Lung (tissue), 12 donors: ENCODE data around the gene MED27. TPM values are rescaled to one million over a fixed set of nuclear protein-coding genes. Genes with fewer than 3 reads are reported as not detected.
A peak's percentile ranks its signal among the peaks of the same experiment; 100 is the strongest.

Source experiments
- ATAC-seq: fragments of 200-7000 bp; cut with Tn5 transposase; one replicate; pipeline ENCODE4 v1.9.1; 2020; ENCODE audit warnings: moderate number of reproducible peaks; ENCODE audit not compliant: insufficient read depth, low FRiP score
- DNase-seq, 3 donors: peaks; one replicate each; pipeline ENCODE4 v3.0.0-alpha.2; 2013 to 2017
- H3K27ac ChIP-seq, 2 donors: one replicate each; pipeline ENCODE4 v1.5.1; 2013; ENCODE audit warnings: mild to moderate bottlenecking in 2 of 2, moderate library complexity in 2 of 2, control low read depth in 1 of 2, inconsistent platforms in 1 of 2, low read depth in 1 of 2, low read length in 1 of 2
- H3K27me3 ChIP-seq, 3 donors: one replicate each; pipeline ENCODE4 v1.5.1; 2013; ENCODE audit warnings: low read length in 2 of 3; ENCODE audit not compliant: control insufficient read depth in 3 of 3, insufficient read depth in 3 of 3
- H3K36me3 ChIP-seq, 4 donors: one replicate each; pipeline ENCODE4 v1.5.1; 2013; ENCODE audit warnings: low read length in 4 of 4, mild to moderate bottlenecking in 1 of 4, moderate library complexity in 1 of 4; ENCODE audit not compliant: control insufficient read depth in 4 of 4, insufficient read depth in 4 of 4
- H3K4me1 ChIP-seq, 5 donors: one replicate each; pipeline ENCODE4 v1.5.1; 2013; ENCODE audit warnings: low read length in 5 of 5, mild to moderate bottlenecking in 2 of 5, moderate library complexity in 1 of 5; ENCODE audit not compliant: control insufficient read depth in 5 of 5, insufficient read depth in 5 of 5
- H3K4me3 ChIP-seq: one replicate; pipeline ENCODE4 v1.5.1; 2013; ENCODE audit warnings: mild to moderate bottlenecking, control low read depth, moderate library complexity
- H3K9ac ChIP-seq, 2 donors: one replicate each; pipeline ENCODE4 v1.5.1; 2013; ENCODE audit warnings: low read length in 2 of 2, control low read depth in 1 of 2; ENCODE audit not compliant: insufficient read depth in 1 of 2
- H3K9me3 ChIP-seq, 4 donors: one replicate each; pipeline ENCODE4 v1.5.1; 2013; ENCODE audit warnings: low read length in 3 of 4, mild to moderate bottlenecking in 1 of 4, moderate library complexity in 1 of 4; ENCODE audit not compliant: control insufficient read depth in 4 of 4, insufficient read depth in 3 of 4
- CTCF ChIP-seq: IDR thresholded peaks from 2 replicates; pipeline ENCODE4 v1.5.1; 2012; ENCODE audit warnings: mild to moderate bottlenecking; ENCODE audit errors: control extremely low read depth, extremely low read depth
- WGBS, 2 donors: extraction: QIAGEN DNeasy Blood & Tissue Kit; methylation state at CpG; one replicate each; pipeline ENCODE4 v1.1.7; 2013; 5-methylcytosine and 5-hydroxymethylcytosine counted together
- polyA plus RNA-seq, 2 donors: library from polyadenylated mRNA; stranded (reverse); fragments of 200-250 nt; gene quantifications; one replicate each; pipeline ENCODE4 v1.2.1, GENCODE V29; 2013
- total RNA-seq, 2 donors: library from RNA; depleted of rRNA in 1 of 2; stranded (reverse); fragments of >200 nt in 1 of 2; gene quantifications; one replicate each; pipeline ENCODE4 v1.2.1, GENCODE V29; 2014 to 2021
- donor health status: control.
- donor health status: control.
- donor health status: Bipolar disorder and iron deficiency.
- donor health status: healthy.
- donor health status: DM: yes; HTN: yes; CAD: no.

MED27 gene
- total and polyA plus RNA-seq, 4 donors = 9.8 to 22.3 (median 16.7) TPM

DNA sequence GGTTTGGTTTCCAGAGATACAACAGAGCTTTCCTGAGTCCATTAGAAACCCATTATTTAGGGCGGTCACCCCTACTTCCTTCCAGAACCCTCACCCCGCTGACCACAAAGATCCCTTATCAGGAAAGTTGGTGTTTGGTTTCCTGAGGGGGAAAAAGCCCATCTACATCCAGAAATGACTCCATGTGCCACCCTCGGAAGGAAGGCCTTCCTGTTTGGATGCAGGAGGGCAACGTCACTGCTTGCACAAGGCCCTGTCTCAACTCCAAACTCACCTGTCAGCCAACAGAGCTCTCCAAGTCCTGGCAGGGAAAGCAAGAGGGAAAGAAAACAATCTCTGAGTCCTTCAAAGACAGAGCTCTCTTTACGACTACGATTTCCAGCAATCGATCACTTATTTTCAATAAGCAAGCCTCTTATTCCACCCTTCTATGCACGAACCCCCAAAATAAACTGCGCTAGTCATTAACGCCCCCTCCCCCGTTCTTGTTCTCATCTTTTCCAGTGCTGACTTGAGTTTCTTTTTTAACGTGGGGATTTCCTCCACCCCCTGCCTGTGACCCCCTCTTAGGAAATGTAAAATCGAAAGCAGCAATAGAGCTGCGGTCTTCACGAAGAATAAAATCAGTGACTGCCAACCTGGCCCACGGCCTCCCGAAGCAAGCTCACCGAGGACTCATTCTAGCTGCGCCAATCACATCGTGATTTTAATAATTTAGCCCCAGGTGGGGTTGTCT lies 46.4 kb upstream of the MED27 start:
- Histone ChIP-seq H3K4me3 (no peak overlapping the region), H3K4me1 (peaks cover 0 to 10% (median 5%) of the 10 kb centered on the region in 5 donors), H3K36me3 (no peaks in the 10 kb centered on the region), H3K27ac (no peak overlapping the region), H3K9ac (no peak overlapping the region), H3K9me3 (peaks cover 0 to 3% (median 0%) of the 10 kb centered on the region in 4 donors), H3K27me3 (peaks cover 0 to 37% (median 30%) of the 10 kb centered on the region in 3 donors)
- DNase-seq = peak in 1 of 3 donors; percentile 6
- TF ChIP-seq CTCF = no peak
- 28 to 34% methylated on average over 20 of the region's 20 CpGs for WGBS, 2 donors
- no peak for ATAC-seq

DNA sequence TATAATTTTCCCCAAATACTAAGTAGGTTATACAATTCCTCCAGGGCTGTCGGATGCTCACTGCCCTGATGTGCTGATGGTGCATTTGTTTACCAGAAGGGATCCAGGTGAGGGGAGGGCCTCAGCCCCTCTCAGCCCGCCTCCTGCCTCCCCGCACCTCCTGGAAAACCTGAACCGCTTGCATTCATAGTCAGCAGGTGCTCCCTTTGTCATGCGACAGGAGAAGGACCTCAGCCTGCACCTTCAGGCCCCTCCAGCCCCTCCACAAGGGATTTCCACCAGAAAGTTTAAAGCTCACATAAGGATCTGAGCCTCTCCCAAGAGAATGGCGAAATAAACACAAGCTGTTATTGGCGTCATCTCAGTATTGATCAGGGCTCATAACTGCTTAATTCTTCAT lies 45.7 kb upstream of the MED27 start:
- H3K9me3 ChIP-seq = peaks cover 0 to 3% (median 0%) of the 10 kb centered on the region in 4 donors
- no peak overlapping the region for H3K4me3 ChIP-seq
- WGBS, 2 donors = 29 to 45% methylated on average over 7 of the region's 7 CpGs
- H3K27ac ChIP-seq = no peak overlapping the region
- no peak for DNase-seq
- no peak overlapping the region for H3K9ac ChIP-seq
- H3K4me1 ChIP-seq = peaks cover 0 to 10% (median 5%) of the 10 kb centered on the region in 5 donors
- no peak for TF ChIP-seq CTCF
- peaks cover 0 to 32% (median 31%) of the 10 kb centered on the region in 3 donors for H3K27me3 ChIP-seq
- H3K36me3 ChIP-seq = no peaks in the 10 kb centered on the region
- ATAC-seq = no peak

DNA sequence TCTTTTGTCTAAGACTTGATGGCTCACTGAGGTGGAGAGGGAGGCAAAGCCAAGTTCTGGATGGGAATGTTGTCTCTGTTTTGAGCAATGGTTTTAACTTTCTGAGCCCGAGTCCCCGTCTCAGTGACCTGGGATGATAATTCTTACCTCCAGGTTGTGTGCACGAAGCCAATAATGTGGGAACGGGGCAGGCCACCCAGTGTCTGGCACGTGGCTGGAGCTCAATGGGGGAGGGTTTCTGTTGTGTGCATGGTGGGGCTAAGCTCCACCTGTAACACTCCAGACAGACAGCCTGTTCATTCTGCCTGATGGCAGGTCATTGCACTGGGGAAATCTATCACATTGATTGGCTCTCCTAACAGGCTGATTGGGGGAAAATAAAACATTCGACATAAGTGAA lies 45.1 kb upstream of the MED27 start:
- Histone ChIP-seq H3K27ac (no peak overlapping the region), H3K9ac (no peak overlapping the region), H3K4me3 (no peak overlapping the region), H3K9me3 (peaks cover 0 to 3% (median 0%) of the 10 kb centered on the region in 4 donors), H3K36me3 (no peaks in the 10 kb centered on the region), H3K4me1 (peaks cover 0 to 10% (median 5%) of the 10 kb centered on the region in 5 donors), H3K27me3 (peaks cover 0 to 35% (median 31%) of the 10 kb centered on the region in 3 donors)
- no peak for ATAC-seq
- DNase-seq = no peak
- no peak for TF ChIP-seq CTCF
- WGBS, 2 donors = 50 to 52% methylated on average over 6 of the region's 6 CpGs

GRCh38 chr9:132121021-132121420 lies 41.4 kb upstream of the MED27 start:
- Histone ChIP-seq H3K27ac (no peak overlapping the region), H3K4me3 (no peak overlapping the region), H3K36me3 (no peaks in the 10 kb centered on the region), H3K9ac (no peak overlapping the region), H3K27me3 (peaks cover 0 to 24% (median 21%) of the 10 kb centered on the region in 3 donors), H3K9me3 (peaks cover 0 to 3% (median 0%) of the 10 kb centered on the region in 4 donors), H3K4me1 (peaks cover 0 to 7% (median 5%) of the 10 kb centered on the region in 5 donors)
- 98 to 99% methylated on average over 2 of the region's 2 CpGs for WGBS, 2 donors
- TF ChIP-seq CTCF = no peak
- DNase-seq (no peak), ATAC-seq (no peak)
